DOHH2 (cell line): ENCODE results near the gene DYNLRB2.

ENCODE experiments used
- H3F3A ChIP-seq: fragments of 200-600 bp; sonication (generic), shearing (Covaris generic); 2 replicates; pipeline ENCODE4 v1.6.0; 2016; ENCODE audit warnings: antibody characterized with exemption, mild to moderate bottlenecking; ENCODE audit not compliant: control insufficient read depth, insufficient read depth
- H3K27ac ChIP-seq: fragments of 200-600 bp; sonication (generic); 2 replicates; pipeline ENCODE4 v1.5.1; 2014; ENCODE audit warnings: low read depth, mild to moderate bottlenecking, low read length, moderate library complexity
- H3K27me3 ChIP-seq: fragments of 200-600 bp; sonication (generic); 2 replicates; pipeline ENCODE4 v1.6.1; 2014; ENCODE audit warnings: mild to moderate bottlenecking, low read length, mixed read lengths; ENCODE audit not compliant: control insufficient read depth
- H3K36me3 ChIP-seq: fragments of 200-600 bp; sonication (generic); 2 replicates; pipeline ENCODE4 v1.6.1; 2014; ENCODE audit warnings: mild to moderate bottlenecking, low read length, moderate library complexity, mixed read lengths; ENCODE audit not compliant: control insufficient read depth
- H3K4me1 ChIP-seq: fragments of 200-600 bp; sonication (generic); 2 replicates; pipeline ENCODE4 v1.6.1; 2014; ENCODE audit warnings: mild to moderate bottlenecking, low read length, mixed read lengths; ENCODE audit not compliant: control insufficient read depth
- H3K4me2 ChIP-seq: fragments of 200-600 bp; sonication (generic); 2 replicates; pipeline ENCODE4 v1.6.0; 2014; ENCODE audit warnings: mild to moderate bottlenecking, low read length, moderate library complexity
- H3K4me3 ChIP-seq: fragments of 200-600 bp; sonication (generic); 2 replicates; pipeline ENCODE4 v1.5.1; 2014; ENCODE audit warnings: mild to moderate bottlenecking, low read length, mixed read lengths
- H3K79me2 ChIP-seq: fragments of 200-600 bp; sonication (generic); 2 replicates; pipeline ENCODE4 v1.6.1; 2014; ENCODE audit warnings: mild to moderate bottlenecking, low read length, mixed read lengths; ENCODE audit not compliant: control insufficient read depth
- H3K9me2 ChIP-seq: fragments of 200-600 bp; sonication (generic); replicated peaks from 2 replicates; pipeline ENCODE4 v1.6.1; 2014; ENCODE audit warnings: mild to moderate bottlenecking, low read length, mixed read lengths; ENCODE audit not compliant: control insufficient read depth
- H3K9me3 ChIP-seq: fragments of 200-600 bp; sonication (generic); 2 replicates; pipeline ENCODE4 v1.6.1; 2014; ENCODE audit warnings: antibody characterized with exemption, low read length, mixed read lengths; ENCODE audit not compliant: control insufficient read depth, insufficient read depth
- H4K20me1 ChIP-seq: fragments of 200-600 bp; sonication (generic); 2 replicates; pipeline ENCODE4 v1.6.0; 2014; ENCODE audit warnings: low read depth, mild to moderate bottlenecking, antibody characterized with exemption, low read length, moderate library complexity; ENCODE audit not compliant: control insufficient read depth, insufficient read depth
- CTCF ChIP-seq: fragments of 200-600 bp; sonication (generic); IDR thresholded peaks from one replicate; pipeline ENCODE4 v1.5.1; 2014; ENCODE audit warnings: antibody characterized with exemption, mild to moderate bottlenecking, low read depth, low read length; ENCODE audit not compliant: poor library complexity, severe bottlenecking
- EZH2phosphoT487 ChIP-seq: fragments of 200-600 bp; sonication (generic); IDR thresholded peaks from 2 replicates; pipeline ENCODE4 v1.6.1; 2017; ENCODE audit warnings: borderline replicate concordance, mild to moderate bottlenecking, antibody characterized with exemption, low read length, moderate library complexity, mixed read lengths

The DYNLRB2 gene

GRCh38 chr16:80585764-80586163 is 45.0 kb downstream of the DYNLRB2 start:
- no peaks in the 10 kb centered on the region for H3K79me2 ChIP-seq
- H3K4me2 ChIP-seq: no peak overlapping the region
- no peak overlapping the region for H3K27ac ChIP-seq
- TF ChIP-seq EZH2phosphoT487 (no peak), CTCF (no peak)
- H3K36me3 ChIP-seq: no peaks in the 10 kb centered on the region
- no peaks in the 10 kb centered on the region for H3K4me1 ChIP-seq
- no peaks in the 10 kb centered on the region for H3K9me3 ChIP-seq
- no peak overlapping the region for H3K4me3 ChIP-seq
- H3K27me3 ChIP-seq: peaks cover 8% of the 10 kb centered on the region
- H3K9me2 ChIP-seq: no peaks in the 10 kb centered on the region
- no peaks in the 10 kb centered on the region for H3F3A ChIP-seq
- H4K20me1 ChIP-seq: no peaks in the 10 kb centered on the region

- Histone ChIP-seq H3K4me3 (no peak overlapping the region), H3K9me3 (no peaks in the 10 kb centered on the region), H3K79me2 (no peaks in the 10 kb centered on the region), H3K4me2 (no peak overlapping the region), H3K4me1 (peaks cover 4% of the 10 kb centered on the region; the same call in 1 of the 2 replicates), H3K27me3 (peaks cover 8% of the 10 kb centered on the region), H3K27ac (no peak overlapping the region), H3K9me2 (no peaks in the 10 kb centered on the region), H4K20me1 (no peaks in the 10 kb centered on the region), H3K36me3 (no peaks in the 10 kb centered on the region), H3F3A (no peaks in the 10 kb centered on the region)
- TF ChIP-seq CTCF (no peak), EZH2phosphoT487 (no peak)
Measured at GRCh38 chr16:80586476-80586875, 45.7 kb downstream of the DYNLRB2 start.

GRCh38 chr16:80587071-80587470 is 46.3 kb downstream of the DYNLRB2 start:
- Histone ChIP-seq H3K36me3 (no peaks in the 10 kb centered on the region), H3K27ac (no peak overlapping the region), H3K4me2 (no peak overlapping the region), H4K20me1 (no peaks in the 10 kb centered on the region), H3K79me2 (no peaks in the 10 kb centered on the region), H3K4me1 (peaks cover 5% of the 10 kb centered on the region; the same call in 1 of the 2 replicates), H3K4me3 (no peak overlapping the region), H3K27me3 (peaks cover 8% of the 10 kb centered on the region), H3F3A (no peaks in the 10 kb centered on the region), H3K9me2 (no peaks in the 10 kb centered on the region), H3K9me3 (no peaks in the 10 kb centered on the region)
- no peak for TF ChIP-seq EZH2phosphoT487
- no peak for TF ChIP-seq CTCF
